Epithelial cell of esophagus (primary cell): Measurements from ENCODE around the gene WDR81.
A peak's percentile ranks its signal among the peaks of the same experiment; 100 is the strongest.
"Not testable (repeated sequence)": the region's sequence is repeated elsewhere in the genome, so short reads cannot be mapped to it uniquely, and the experiment has no call there.

Source experiments
- DNase-seq: peaks from one replicate; pipeline ENCODE4 v3.0.0; 2010; ENCODE audit warnings: low read depth
- H3K4me3 ChIP-seq: 2 replicates; pipeline ENCODE4 v1.5.1; 2011; ENCODE audit warnings: mild to moderate bottlenecking, low read length, control low read depth
- CTCF ChIP-seq: IDR thresholded peaks from 2 replicates; pipeline ENCODE4 v1.5.1; 2011; ENCODE audit warnings: low read depth, mild to moderate bottlenecking, low read length, control low read depth, inconsistent platforms; ENCODE audit not compliant: insufficient read depth; ENCODE audit errors: missing control alignments

WDR81 gene

GRCh38 chr17:1759529-1759928 is 35.0 kb downstream of the WDR81 start:
- peak; percentile 82 for DNase-seq
- TF ChIP-seq CTCF, result no peak

GRCh38 chr17:1762233-1762900 is 37.9 kb downstream of the WDR81 start:
- peak overlapping the region; percentile 45 for H3K4me3 ChIP-seq
- TF ChIP-seq CTCF, result no peak
- no peak for DNase-seq

More at GRCh38 chr17:1759529-1759928, 35.0 kb downstream of the WDR81 start:
- H3K4me3 ChIP-seq, result no peak overlapping the region

GRCh38 chr17:1762901-1763898 is 38.7 kb downstream of the WDR81 start:
- TF ChIP-seq CTCF, result no peak
- peak overlapping the region; percentile 45 for H3K4me3 ChIP-seq
- DNase-seq, result peak; percentile 36

GRCh38 chr17:1764284-1764683 is 39.8 kb downstream of the WDR81 start:
- DNase-seq, result peak; percentile 90
- no peak for TF ChIP-seq CTCF
- H3K4me3 ChIP-seq, result no peak overlapping the region

GRCh38 chr17:1764705-1765104 is 40.2 kb downstream of the WDR81 start:
- H3K4me3 ChIP-seq, DNase-seq: not testable (repeated sequence)

GRCh38 chr17:1765576-1765975 is 41.1 kb downstream of the WDR81 start:
- no peak for TF ChIP-seq CTCF
- no peak for DNase-seq
- H3K4me3 ChIP-seq, result no peak overlapping the region

- H3K4me3 ChIP-seq, result no peak overlapping the region
- peak; percentile 32 for DNase-seq
- TF ChIP-seq CTCF, result no peak
These were observed 42.1 kb downstream of the WDR81 start for GRCh38 chr17:1766382-1767135.
